Measurements from ENCODE around the gene ARIH1.
"Not testable (repeated sequence)": the region's sequence is repeated elsewhere in the genome, so short reads cannot be mapped to it uniquely, and the experiment has no call there.

The ARIH1 gene

DNA sequence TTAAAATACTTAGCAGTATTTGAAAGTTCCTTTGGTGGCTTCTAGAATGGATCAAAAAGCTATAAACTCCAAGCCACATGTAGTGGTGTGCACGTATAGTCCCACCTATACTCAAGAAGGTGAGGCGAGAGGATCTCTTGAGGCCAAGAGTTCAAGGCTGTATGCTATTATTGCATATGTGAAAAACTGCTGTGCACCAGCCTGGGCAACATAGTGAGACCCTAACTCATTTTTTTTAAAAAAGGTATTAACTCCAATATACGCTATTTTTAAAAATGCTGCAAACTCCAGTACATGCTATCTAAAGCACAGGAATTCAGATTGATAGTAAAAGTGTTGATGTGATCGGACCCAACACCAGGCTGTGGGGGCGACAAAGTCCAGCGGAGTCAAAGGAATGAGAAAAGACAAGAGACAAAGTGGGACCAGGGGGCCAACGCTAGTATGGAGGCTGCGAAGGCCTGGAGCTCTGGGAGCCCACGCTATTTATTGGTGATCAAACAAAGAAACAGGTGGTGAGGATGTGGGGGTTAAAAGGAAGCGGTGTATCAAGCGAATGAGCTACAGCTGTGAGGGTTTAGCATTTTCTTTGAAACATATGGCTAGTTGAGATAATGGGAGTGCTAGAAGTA is 66.6 kb downstream of the ARIH1 start:
- no peak for DNase-seq

DNA sequence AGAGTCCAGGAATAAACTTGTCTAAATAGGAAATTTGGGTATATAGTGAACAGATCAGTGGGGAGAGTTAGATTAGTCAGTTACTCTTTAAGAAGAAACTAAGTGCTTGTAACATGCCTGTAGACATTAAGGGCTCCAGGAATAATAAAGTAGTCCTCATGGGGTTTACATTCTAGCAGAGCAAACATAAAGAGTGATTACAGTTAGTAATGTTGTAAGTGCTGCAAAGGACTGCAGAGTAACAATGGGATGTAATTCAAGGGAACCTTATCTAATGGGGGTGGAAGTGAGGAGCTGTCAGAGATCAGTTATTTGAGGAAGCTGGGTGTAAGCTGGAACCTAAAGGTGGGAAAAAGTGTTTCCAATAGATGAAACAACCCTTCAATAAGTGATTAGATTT is 67.5 kb downstream of the ARIH1 start:
- DNase-seq = no peak

DNA sequence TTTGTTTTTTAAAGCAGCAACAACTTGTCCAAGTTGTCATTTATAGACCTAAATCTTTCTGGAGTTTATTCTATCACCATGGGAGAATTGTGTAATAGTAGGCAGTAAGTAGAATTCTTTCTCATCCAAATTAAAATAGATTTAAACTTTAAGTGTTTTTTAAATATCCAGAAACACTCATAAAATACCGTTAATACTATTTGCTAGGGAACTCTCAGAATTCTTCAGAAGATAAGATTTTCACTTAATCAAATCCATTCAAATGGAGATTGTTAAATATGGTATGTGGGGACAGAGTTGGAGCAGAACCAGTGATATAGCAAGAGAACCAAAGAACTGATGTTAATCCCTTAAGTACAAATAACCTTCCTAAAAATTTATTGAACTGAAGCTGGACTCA is 71.0 kb downstream of the ARIH1 start:
- DNase-seq = no peak

DNA sequence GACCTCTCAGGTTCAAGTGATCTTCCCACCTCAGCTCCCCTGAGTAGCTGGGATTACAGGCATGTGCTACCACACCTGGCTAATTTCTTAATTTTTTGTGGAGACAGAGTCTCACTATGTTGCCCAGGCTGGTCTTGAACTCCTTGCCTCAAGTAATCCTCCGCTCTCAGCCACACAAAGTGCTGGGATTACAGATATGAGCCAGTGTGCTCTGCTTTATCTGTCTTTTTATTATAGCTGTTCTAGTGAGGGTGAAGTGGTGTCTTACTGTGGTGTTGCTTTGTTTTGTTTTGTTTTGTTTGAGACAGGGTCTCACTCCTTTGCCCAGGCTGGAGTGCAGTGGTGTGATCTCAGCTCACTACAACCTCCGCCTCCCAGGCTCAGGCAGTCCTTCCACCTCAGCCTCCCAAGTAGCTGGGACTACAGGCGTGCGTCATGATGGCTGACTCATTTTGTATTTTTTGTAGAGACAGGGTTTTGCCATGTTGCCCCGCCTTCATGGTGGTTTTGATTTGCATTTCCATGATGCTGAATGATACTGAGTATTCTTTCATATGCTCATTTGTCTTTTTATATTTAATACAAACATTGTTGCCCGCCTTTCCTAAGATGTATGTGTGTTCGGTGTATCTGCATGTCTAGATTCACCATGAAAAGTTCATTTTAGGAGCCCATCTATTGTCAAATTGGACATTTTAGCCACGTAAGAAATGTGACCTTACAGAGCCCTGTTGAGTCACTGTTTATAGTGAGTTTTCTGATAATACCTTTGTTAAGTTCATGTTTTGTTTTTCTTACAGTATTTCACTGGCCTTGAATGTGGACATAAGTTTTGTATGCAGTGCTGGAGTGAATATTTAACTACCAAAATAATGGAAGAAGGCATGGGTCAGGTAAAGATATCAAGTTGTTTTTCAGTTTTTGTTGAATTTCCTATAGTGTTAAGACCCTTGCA is 80.6 kb downstream of the ARIH1 start:
- DNase-seq = no peak

DNA sequence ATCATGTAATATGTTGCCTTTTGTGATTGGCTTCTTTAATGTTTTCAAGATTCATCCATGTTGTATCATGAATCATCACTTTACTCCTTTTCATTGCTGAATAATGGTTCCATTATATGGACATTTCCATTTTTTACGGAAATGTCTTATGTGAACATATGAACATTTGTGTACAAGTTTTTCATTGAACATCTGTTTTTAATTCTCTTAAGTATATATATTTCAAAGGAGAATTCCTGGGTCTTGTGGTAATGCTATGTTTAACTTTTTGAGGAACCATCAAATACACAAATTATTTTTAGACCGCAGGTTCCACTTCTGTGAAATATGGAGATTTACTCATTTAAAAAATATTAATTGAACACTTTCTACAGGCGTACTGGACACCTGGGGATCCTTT is 85.7 kb downstream of the ARIH1 start:
- no peak for DNase-seq

DNA sequence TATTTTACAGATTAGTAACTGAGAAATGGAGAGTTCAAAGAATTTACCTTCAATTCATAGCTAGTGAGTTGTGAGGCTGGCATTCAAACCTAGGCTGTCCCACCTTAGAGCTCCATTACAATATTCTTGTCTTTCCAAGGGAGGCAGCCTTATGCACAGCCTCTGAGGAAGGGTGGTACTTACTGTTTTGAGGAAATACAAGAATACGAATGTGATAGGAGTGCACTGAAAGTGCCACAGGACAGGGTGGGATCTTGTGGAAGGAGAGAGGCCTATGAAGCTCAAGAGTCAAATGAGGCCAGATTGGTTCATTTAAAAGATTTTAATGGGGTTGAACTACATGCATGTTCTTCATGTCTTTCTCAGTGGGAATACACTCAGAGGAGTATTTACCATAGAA is 86.3 kb downstream of the ARIH1 start:
- no peak for DNase-seq

DNA sequence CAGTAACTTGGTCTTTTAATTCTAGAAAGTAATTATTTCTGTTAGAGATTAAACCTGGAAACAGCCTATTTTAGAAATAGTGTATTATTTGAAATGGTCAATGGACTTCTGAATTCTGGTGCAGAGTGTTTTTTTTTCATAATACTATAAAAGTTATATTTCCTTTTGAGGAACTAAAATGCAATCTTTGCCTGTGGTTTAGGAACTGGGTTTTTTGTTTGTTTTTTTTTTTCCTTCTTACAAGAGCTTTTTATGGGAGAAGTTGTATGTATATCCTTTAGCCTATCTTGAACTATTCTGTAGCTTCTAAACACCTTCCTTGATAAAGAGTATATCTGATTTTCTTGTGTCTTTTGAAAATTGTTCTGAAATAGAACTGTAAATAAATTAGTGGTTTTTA is 88.3 kb downstream of the ARIH1 start:
- DNase-seq = no peak

DNA sequence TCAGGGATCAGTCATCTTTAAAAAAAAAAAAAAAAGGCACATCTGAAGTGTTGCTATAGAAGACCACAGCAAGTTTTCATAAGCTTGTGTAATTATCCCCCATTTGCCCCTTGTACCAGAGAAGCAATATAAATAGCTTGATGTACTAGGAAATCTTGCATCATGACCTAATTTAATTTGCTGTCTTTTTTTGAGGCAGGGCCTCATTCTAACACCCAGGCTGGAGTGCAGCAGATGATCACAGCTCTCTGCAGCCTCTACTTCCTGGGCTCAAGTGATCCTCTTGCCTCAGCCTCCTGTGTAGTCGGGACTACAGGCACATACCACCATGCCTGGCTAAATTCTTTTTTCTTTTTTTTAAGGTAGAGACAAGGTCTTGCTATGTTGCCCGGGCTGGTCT is 88.7 kb downstream of the ARIH1 start:
- no peak for DNase-seq

DNA sequence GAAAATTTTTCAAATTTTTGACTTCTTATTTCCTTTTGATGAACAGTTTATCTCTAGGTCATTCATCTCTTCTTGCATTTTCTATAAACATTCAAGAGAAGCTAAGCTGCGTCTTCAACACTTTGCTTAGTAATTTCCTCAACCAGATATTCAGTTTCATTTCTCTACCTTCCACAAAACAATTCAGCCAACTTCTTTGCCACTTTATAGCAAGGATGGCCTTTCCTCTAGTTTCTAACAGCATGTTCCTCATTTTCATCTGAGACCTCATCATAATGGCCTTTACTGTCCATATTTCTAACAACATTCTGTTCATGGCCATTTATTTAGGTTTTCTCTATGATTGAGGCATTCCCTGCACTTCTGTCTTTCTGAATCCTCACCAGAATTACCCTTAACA is 90.0 kb downstream of the ARIH1 start:
- no peak for DNase-seq

DNA sequence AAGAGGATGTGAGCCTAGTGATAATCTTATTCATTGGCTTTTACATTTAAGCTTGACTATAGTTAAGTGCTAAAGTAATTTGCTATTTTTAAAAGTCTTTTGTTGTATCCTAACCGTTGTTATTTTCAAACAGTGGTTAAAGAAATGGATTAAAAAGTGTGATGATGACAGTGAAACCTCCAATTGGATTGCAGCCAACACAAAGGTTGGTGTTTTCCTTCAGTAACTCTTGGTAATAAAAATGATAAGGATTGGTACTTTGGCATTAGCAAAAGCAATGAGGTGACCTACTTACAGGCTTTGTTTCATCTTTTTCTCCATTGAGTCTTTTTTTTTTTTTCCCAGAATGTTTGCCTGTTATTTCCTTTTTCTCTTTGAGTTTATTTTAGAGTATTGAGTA is 92.8 kb downstream of the ARIH1 start:
- no peak for DNase-seq

DNA sequence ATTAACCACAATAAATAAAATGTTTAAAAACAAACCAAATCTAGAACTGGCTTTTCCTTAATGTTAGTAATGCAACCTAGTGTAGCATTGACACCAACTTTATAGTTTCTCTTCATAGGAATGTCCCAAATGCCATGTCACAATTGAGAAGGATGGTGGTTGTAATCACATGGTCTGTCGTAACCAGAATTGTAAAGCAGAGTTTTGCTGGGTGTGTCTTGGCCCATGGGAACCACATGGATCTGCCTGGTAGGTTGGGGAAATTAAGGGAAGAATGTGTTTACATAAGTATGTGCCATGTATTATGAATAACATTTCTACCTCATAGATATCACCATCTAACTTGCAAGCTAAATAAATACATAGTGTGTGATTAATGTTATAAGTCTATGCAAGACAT is 95.9 kb downstream of the ARIH1 start:
- DNase-seq = no peak

DNA sequence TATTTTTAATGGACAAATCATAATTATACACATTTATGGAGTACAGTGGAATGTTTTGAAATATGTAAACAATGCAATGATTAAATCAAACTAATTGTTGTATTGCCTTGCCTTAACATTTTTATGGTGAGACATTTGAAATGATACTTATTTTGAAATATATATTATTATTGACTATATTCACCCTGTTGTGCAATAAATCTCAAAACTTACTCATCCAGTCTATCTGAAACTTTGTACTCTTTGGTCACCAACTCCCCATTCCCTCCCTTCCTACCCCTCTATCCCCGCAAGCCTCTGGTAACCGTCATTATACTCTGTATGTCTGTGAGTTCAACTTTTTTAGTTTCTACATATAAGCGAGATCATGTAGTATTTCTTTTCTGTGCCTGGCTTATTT is 105.7 kb downstream of the ARIH1 start:
- no peak for DNase-seq

DNA sequence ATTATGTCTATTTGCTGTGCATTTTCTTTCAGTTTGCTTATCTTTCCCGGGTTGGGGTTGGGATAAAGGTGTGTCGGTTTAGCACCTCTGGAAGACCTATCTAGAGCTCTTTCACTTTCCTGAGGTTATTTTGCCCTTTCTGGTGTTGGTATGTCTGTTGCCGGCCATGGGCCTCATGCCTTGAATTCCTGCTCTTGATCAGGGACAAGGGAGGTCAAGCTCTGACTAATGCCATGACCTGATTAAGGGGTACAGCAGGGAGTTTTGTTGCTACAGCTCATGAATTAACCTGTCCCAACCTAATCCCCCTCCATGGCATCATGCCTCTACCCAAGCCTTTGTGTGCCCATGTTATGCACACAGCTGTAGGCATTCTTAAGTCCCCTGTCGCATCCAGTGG is 109.9 kb downstream of the ARIH1 start:
- DNase-seq = no peak

DNA sequence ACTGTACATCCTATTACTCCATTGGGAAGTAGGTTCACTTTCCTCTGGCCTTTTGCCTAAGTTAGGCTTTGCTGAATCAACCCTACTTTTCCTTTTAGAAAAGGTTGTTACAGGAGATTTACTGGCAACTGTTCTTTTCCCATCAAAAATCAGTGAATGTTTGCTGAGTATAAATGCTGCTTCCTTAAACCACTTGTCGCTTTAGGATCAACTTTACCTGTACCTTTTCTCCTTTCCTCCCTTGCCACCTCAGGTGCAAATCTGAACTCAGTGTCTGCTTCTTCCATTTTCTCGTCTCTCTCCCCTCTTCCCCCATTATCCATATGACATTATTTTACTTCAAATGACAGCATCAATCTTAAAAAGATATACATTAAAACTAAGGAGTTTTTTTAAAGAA is 110.9 kb downstream of the ARIH1 start:
- no peak for DNase-seq

DNA sequence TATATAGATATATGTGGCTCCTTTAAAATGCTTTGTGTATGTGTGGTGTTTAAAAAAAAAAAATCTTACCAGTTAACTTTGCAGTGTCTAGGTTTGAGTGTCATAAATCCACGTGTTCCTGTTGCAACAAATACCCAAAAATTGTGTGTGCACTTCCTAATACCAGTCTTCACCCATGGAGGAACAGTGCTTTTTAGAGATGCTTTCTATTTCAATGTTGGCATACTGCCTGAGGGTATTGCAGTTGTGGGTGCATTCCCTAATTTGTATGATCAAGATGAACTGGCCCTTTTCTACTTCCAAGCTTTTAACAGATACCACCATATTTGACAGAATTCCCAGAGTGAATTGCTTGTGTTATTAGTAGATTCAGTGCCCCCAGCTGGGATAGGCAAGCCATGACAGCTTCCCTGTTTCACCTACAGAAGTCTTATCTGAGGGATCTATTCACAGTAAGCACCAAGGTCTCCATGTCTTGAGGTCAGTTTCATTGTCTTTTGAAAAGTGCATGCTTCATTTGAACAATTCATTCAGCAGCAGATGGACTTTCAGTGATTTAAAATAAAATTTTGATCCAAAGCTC is 111.4 kb downstream of the ARIH1 start:
- no peak for DNase-seq

DNA sequence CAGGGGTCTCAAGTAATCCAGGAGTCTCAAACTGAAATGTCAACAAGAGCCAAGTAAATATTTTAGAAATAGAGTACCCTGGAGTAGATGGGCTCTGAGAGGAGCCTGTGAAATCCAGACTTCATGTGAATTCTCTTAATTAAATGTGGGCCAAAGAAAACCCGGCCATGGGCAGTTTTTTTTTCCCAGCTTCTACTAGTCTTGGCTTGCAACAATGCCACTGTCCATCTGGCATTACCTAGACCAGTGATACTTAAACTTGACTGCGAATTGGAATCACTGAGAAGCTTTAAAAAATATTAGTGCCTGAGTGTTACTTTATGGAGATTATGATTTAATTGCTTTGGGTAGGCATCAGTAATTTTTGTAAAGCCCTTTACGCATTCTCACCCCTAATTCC is 114.0 kb downstream of the ARIH1 start:
- DNase-seq = no peak

DNA sequence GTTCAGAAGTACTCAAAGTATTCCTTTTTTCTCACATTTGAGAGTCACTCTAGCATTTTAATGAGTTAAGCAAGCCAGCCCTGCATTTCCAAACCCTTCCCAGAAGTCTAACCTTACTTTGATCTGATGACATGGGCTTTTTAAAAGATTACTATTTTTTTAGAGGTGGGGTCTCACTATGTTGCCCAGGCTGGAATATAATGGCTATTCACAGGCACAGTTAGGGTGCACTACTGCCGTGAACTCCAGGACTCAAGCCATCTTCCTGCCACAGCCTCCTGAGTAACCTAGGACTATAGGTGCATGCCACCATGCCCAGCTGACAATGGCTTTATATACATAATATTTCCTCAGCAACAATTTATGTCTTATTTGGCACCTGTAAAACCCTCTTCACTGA is 116.3 kb downstream of the ARIH1 start:
- no peak for DNase-seq

DNA sequence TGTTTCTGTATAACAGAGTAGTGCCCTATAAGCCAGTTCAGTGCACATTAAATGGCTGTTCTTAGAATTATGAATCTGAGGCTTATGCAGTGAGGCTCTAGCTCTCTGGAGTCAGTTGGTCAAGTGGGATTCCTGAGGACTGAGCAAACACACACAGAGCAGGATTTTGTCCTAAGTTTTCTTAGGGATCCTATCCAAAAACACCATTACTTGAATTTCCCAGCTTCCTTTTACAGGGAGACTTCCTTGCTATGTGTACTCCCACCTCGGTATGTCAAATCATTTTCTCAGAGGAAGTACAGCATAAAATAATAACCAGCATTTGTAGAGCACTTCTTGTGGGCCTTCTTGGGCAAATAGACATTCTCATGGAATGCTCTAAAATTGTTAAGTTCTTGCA is 117.2 kb downstream of the ARIH1 start:
- no peak for DNase-seq

DNA sequence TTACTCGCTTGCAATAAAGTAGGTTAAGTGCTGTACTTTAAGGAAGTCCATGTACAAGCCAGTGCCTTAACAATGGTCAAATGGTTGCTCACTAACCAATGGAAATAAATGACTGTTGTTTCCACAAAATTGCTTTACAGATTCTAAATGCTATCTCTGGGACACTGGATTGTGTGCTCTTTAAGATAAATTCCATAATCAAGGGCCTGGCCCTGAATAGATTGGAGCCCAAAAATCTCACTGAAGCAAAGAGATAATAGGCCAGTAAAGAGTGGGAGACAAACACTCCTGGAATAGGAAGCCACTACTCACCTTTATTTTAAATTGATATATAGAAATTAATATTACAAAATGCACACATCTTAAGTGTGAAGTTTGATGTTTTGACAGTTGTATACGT is 118.0 kb downstream of the ARIH1 start:
- no peak for DNase-seq

DNA sequence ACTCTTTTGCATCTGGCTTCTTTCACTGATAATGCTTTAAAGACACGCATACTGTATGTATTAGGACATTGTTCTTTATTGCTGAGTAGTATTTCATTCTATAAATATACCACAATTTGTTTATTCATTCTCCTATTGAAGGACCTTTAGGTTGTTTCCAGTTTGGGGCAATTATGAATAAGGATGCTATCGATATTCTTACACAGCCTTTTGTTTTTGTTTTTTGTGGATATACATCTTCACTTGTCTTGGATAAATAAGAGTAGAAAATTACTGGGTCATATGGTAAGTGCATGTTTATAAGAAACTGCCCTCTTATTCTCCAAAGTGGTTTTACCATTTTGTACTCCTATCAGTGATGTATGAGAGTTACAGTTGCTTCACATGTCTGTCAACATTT is 118.5 kb downstream of the ARIH1 start:
- no peak for DNase-seq

DNA sequence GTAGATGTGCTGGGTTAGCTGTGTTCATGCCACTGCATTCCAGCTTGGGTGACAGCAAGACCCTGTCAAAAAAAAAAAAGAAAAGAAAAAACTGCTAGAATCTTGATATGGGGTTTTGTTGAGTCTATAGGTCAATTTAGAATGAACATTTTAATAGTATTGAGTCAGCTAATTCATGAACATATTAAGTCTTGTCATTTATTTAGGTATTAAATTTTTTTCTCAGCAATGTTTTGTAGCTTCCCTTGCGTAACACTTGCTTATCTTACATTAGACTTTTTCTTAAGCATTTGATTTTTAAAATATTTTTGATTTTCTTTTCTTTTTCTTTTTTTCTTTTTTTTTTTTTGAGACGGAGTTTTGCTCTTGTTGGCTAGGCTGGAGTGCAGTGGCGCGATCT is 119.7 kb downstream of the ARIH1 start:
- no peak for DNase-seq

DNA sequence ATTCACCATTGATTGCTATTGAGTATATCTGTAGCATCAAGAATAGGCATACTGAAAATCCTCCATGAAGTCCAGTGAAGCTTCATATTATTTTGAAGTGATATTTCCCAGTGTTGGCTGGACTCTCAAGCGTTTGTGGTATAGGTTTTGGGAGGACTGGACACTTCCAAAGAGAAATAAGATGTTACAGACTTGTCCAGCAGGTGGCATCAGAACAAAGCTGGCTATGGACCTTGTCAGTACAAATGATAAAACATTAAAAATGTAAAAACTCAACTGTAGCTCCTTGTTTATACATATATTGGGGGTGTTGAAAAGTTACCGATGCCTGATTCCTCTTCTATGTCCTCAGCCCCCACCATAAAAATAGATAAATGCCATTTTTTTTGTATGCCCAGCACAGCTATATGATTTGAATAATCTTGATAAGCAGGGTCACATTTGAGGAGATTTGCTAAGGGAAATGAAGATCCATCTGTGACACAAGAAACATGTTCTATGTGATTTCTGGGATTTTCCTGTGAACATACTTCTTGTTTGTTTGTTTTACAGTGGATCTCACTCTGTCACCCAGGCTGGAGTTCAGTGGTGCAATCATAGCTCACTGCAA is 125.8 kb downstream of the ARIH1 start:
- DNase-seq = no peak

DNA sequence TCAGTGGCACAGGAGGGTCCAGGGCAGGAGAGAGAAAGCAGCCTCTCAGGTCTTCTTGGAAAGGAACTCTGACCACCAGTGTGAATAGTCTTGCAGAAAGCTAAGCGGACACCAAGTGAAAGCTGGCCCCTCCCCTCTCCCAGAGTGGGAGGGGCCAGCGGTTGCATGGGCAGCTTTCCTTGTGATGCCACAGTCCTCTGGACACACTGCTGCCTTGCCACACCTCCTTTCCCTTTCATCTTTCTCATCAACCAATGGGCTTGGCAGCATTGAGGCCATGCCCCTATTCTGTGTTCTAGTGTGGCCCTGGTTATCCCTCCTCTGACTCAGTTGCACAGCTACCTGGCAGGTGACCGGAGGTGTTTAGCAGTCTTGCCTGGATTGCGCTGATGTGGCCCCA is 130.7 kb downstream of the ARIH1 start:
- no peak for DNase-seq

DNA sequence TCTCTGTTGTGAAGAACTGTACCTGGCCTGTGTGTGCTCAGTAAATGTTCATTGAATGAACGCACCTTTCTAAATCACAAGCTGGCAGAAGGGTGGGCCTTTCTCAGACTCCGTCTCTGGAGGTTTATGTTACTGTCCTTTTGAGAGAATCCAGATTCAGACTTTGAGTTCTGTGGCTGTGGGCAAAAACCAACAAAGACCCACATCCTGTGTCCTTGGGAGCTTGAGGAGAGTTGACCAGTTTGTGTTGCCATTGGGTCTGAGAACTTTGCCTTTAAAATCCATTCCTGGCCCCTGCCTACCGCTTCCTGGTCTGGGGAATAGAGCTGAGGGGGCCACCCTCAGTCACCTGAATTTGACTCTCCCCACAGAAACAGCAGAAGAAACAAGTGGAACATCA is 134.0 kb downstream of the ARIH1 start:
- not testable (repeated sequence) for DNase-seq

Data from left hindlimb (tissue), 1 donor.